GM12878 (cell line): ENCODE measurements around the gene MSANTD2.

Source experiments
- DPF2 ChIP-seq: fragments of 450-650 bp; IDR thresholded peaks from 2 replicates; pipeline ENCODE4 v1.6.1; 2017; ENCODE audit warnings: mild to moderate bottlenecking
- MTA3 ChIP-seq: IDR thresholded peaks from 2 replicates; pipeline ENCODE4 v1.6.1; 2012; ENCODE audit warnings: low read length, inconsistent platforms, borderline replicate concordance
- NFXL1 ChIP-seq: fragments of 450-650 bp; IDR thresholded peaks from 2 replicates; pipeline ENCODE4 v1.6.1; 2017; ENCODE audit warnings: antibody characterized with exemption, mild to moderate bottlenecking, borderline replicate concordance
- ZNF217 ChIP-seq: fragments of 450-650 bp; IDR thresholded peaks from 2 replicates; pipeline ENCODE4 v1.6.1; 2017; ENCODE audit warnings: antibody characterized with exemption, mild to moderate bottlenecking
- ZNF24 ChIP-seq: fragments of 450-650 bp; IDR thresholded peaks from 2 replicates; pipeline ENCODE4 v1.6.1; 2017; ENCODE audit warnings: antibody characterized with exemption, mild to moderate bottlenecking
- ZNF274 ChIP-seq: IDR thresholded peaks from one replicate; pipeline ENCODE4 v1.8.0; 2011; ENCODE audit not compliant: insufficient read length, insufficient read depth
- TF ChIP-seq, protein P1 (sequence below), 3 experiments: IDR thresholded peaks in 2 of 3; conservative IDR thresholded peaks in 1 of 3; 2 replicates each; pipeline ENCODE4 v1.5.1; 2011; ENCODE audit warnings: low read depth in 3 of 3, low read length in 3 of 3, mild to moderate bottlenecking in 3 of 3, control low read depth in 2 of 3, moderate library complexity in 2 of 3, inconsistent platforms in 1 of 3, mixed read lengths in 1 of 3; ENCODE audit not compliant: control insufficient read depth in 2 of 3, insufficient read depth in 1 of 3; ENCODE audit errors: extremely low read depth in 1 of 3

DNA sequence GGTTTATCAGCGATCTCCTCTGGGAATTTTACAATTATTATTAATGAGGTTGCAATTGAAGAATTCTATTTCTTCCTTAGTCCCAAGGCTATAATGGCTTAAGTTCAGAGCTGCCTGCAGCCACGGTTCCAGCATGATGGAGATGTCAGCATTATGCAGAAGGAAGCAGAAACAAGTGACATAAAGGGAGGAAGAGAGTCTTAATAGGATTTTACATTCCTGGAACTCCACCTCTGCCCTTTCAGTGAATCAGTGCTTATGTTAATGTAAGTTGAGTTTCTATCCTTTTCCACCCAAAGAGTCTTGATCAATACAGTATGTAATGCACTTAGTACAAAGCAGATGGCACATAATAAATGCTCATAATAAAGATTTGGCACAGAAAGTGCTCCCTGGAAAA, 72.1 kb downstream of the MSANTD2 start:
- no peak for TF ChIP-seq ZNF24
- TF ChIP-seq, protein P1, sequence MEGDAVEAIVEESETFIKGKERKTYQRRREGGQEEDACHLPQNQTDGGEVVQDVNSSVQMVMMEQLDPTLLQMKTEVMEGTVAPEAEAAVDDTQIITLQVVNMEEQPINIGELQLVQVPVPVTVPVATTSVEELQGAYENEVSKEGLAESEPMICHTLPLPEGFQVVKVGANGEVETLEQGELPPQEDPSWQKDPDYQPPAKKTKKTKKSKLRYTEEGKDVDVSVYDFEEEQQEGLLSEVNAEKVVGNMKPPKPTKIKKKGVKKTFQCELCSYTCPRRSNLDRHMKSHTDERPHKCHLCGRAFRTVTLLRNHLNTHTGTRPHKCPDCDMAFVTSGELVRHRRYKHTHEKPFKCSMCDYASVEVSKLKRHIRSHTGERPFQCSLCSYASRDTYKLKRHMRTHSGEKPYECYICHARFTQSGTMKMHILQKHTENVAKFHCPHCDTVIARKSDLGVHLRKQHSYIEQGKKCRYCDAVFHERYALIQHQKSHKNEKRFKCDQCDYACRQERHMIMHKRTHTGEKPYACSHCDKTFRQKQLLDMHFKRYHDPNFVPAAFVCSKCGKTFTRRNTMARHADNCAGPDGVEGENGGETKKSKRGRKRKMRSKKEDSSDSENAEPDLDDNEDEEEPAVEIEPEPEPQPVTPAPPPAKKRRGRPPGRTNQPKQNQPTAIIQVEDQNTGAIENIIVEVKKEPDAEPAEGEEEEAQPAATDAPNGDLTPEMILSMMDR (IDR thresholded peaks at IDR 0.05 in 2 of 3, conservative IDR thresholded peaks at IDR 0.05 in 1 of 3; ENCODE audit: control insufficient read depth in 2 of 3, extremely low read depth in 1 of 3, insufficient read depth in 1 of 3, low read depth in 3 of 3, low read length in 3 of 3): no peak
- TF ChIP-seq ZNF274: no peak
- TF ChIP-seq ZNF217: no peak
- TF ChIP-seq MTA3: no peak
- TF ChIP-seq NFXL1: no peak
- no peak for TF ChIP-seq DPF2
